H1 (cell line): ENCODE data around the gene RHOBTB3. TPM values are rescaled to one million over a fixed set of nuclear protein-coding genes. Genes with fewer than 3 reads are reported as not detected.

Source experiments
- ASH2L ChIP-seq: fragments of 200-600, 300-600 bp; sonication (generic); IDR thresholded peaks from one replicate; pipeline ENCODE4 v1.7.1; 2017; ENCODE audit warnings: low read length
- CBX8 ChIP-seq: fragments of 300-800, 300-1000 bp; sonication (generic); IDR thresholded peaks from 2 replicates; pipeline ENCODE4 v1.7.1; 2016; ENCODE audit warnings: low read depth, low read length, borderline replicate concordance
- JUN ChIP-seq: IDR thresholded peaks from 2 replicates; pipeline ENCODE4 v1.6.1; 2011; ENCODE audit warnings: low read depth, mild to moderate bottlenecking, improper control_type of control experiment, low read length
- KDM5A ChIP-seq: fragments of 200-600 bp; IDR thresholded peaks from 2 replicates; pipeline ENCODE4 v1.7.1; 2012; ENCODE audit warnings: mild to moderate bottlenecking, low read length, inconsistent platforms, mixed read lengths
- NANOG ChIP-seq: IDR thresholded peaks from 2 replicates; pipeline ENCODE4 v1.6.1; 2011; ENCODE audit warnings: low read length, low read depth, mild to moderate bottlenecking, inconsistent platforms; ENCODE audit not compliant: insufficient read depth, poor library complexity, severe bottlenecking
- SUZ12 ChIP-seq: fragments of 200-600 bp; sonication (generic); IDR thresholded peaks from 2 replicates; pipeline ENCODE4 v1.6.1; 2012; ENCODE audit warnings: mild to moderate bottlenecking, inconsistent platforms, low read length, moderate library complexity, mixed read lengths
- polyA plus RNA-seq, 7 experiments: library from polyadenylated mRNA; depleted of rRNA in 3 of 7; stranded (reverse) in 5 of 7; unstranded in 2 of 7; fragments of >200 nt in 5 of 7; fragments of 200-250 nt in 2 of 7; gene quantifications; 1 replicate in 5 of 7; 2 replicates in 1 of 7; 4 replicates in 1 of 7; pipeline versions ENCODE4 v1.2.1 to v1.2.3, GENCODE V29; 2011 to 2013; ENCODE audit warnings: missing spikeins in 2 of 7, mixed read lengths in 2 of 7
- total RNA-seq: library from RNA; stranded (reverse); fragmentation: NEBNext Ultra II Directional; extraction: Animal tissue kit (Norgen Biotek cat#: 25700); gene quantifications from 2 replicates; pipeline ENCODE4 v1.2.1, GENCODE V29; 2021

The RHOBTB3 gene
- total and polyA plus RNA-seq, 2 of the 8 experiments (the other 6 are each of a cell fraction or from before 2014, with no cell fraction given) = 8.2 to 17.5 TPM

GRCh38 chr5:95734906-95735305 lies 3.8 kb downstream of the RHOBTB3 start (continued):
- TF ChIP-seq SUZ12 = no peak
- no peak for TF ChIP-seq CBX8
- TF ChIP-seq ASH2L = no peak
- no peak for TF ChIP-seq NANOG
- no peak for TF ChIP-seq KDM5A
- no peak for TF ChIP-seq JUN
